H1 (cell line): ENCODE results near the gene CLINT1. TPM values are rescaled to one million over a fixed set of nuclear protein-coding genes. Genes with fewer than 3 reads are reported as not detected.

Experiments
- CTCF ChIA-PET: fragments of 300-600 bp; sonication (Branson Sonifier 250); formaldehyde crosslinking; loops from one replicate; lab custom pipeline; 2021; ENCODE audit not compliant: partially characterized antibody; lab: Charles Lee
- POLR2A ChIA-PET: fragments of 300-600 bp; sonication (Branson Sonifier 250); formaldehyde crosslinking; loops from one replicate; lab custom pipeline; 2021; ENCODE audit warnings: inconsistent platforms; ENCODE audit not compliant: partially characterized antibody; lab: Charles Lee
- DNase-seq, 2 experiments: peaks; one replicate each; pipeline versions ENCODE4 v3.0.0 to v3.0.0-alpha.2; 2010 to 2022; ENCODE audit warnings: low spot score in 2 of 2, low read depth in 1 of 2, mixed read lengths in 1 of 2
- FAIRE-seq: peaks from 2 replicates; lab custom pipeline; 2011; peaks lifted over from hg19 to GRCh38; lab: Jason Lieb, UNC
- H2AFZ ChIP-seq: 2 replicates; pipeline ENCODE4 v1.8.1; 2012; ENCODE audit warnings: low read length, inconsistent platforms
- H2AK5ac ChIP-seq: 2 replicates; pipeline ENCODE4 v1.6.1; 2013; ENCODE audit warnings: low read depth, low read length
- H2BK120ac ChIP-seq: replicated peaks from 2 replicates; pipeline ENCODE3; 2013; ENCODE audit warnings: low read depth, low read length, inconsistent platforms
- H2BK12ac ChIP-seq: 2 replicates; pipeline ENCODE4 v1.6.1; 2013; ENCODE audit warnings: low read depth, low read length
- H2BK15ac ChIP-seq: 2 replicates; pipeline ENCODE4 v1.6.1; 2013; ENCODE audit warnings: low read length
- H2BK20ac ChIP-seq: 2 replicates; pipeline ENCODE4 v1.6.1; 2013; ENCODE audit warnings: low read length
- H2BK5ac ChIP-seq: 2 replicates; pipeline ENCODE4 v1.6.1; 2013; ENCODE audit warnings: low read depth, low read length
- H3K14ac ChIP-seq: 2 replicates; pipeline ENCODE4 v1.6.1; 2013; ENCODE audit warnings: inconsistent platforms; ENCODE audit not compliant: insufficient read length
- H3K18ac ChIP-seq: 2 replicates; pipeline ENCODE4 v1.6.1; 2013; ENCODE audit warnings: low read length; ENCODE audit errors: extremely low read depth
- H3K23ac ChIP-seq: 2 replicates; pipeline ENCODE4 v1.6.1; 2013; ENCODE audit warnings: inconsistent platforms; ENCODE audit not compliant: insufficient read length
- H3K23me2 ChIP-seq: 2 replicates; pipeline ENCODE4 v1.6.1; 2013; ENCODE audit warnings: low read depth, low read length
- H3K27ac ChIP-seq: 2 replicates; pipeline ENCODE4 v1.6.1; 2011; ENCODE audit warnings: low read depth, low read length, inconsistent platforms
- H3K27me3 ChIP-seq, 4 experiments: replicated peaks in 1 of 4; 1 replicate in 1 of 4; 2 replicates in 3 of 4; pipeline versions ENCODE4 v1.6.1 to v1.8.1; 2011 to 2013; ENCODE audit warnings: low read length in 3 of 4, mild to moderate bottlenecking in 3 of 4, inconsistent platforms in 2 of 4, mixed read lengths in 2 of 4, moderate library complexity in 1 of 4; ENCODE audit not compliant: control insufficient read depth in 3 of 4, insufficient read depth in 3 of 4; ENCODE audit errors: extremely low read depth in 1 of 4
- H3K36me3 ChIP-seq, 4 experiments: 2 replicates each; pipeline versions ENCODE4 v1.6.1 to v1.8.1; 2011 to 2013; ENCODE audit warnings: mild to moderate bottlenecking in 4 of 4, low read length in 3 of 4, moderate library complexity in 2 of 4, control low read depth in 1 of 4, inconsistent platforms in 1 of 4; ENCODE audit not compliant: insufficient read depth in 4 of 4, control insufficient read depth in 2 of 4
- H3K4ac ChIP-seq: replicated peaks from 2 replicates; pipeline ENCODE3; 2013; ENCODE audit warnings: low read length, low read depth, mixed read lengths, inconsistent platforms; ENCODE audit not compliant: insufficient read length
- H3K4me1 ChIP-seq, 4 experiments: replicated peaks in 1 of 4; 1 replicate in 1 of 4; 2 replicates in 3 of 4; pipeline versions ENCODE4 v1.6.1 to v1.8.1; 2011 to 2013; ENCODE audit warnings: low read length in 3 of 4, inconsistent platforms in 2 of 4, mixed read lengths in 1 of 4; ENCODE audit not compliant: insufficient read depth in 4 of 4, control insufficient read depth in 3 of 4
- H3K4me2 ChIP-seq, 2 experiments: 2 replicates each; pipeline versions ENCODE4 v1.6.1 to v1.8.1; 2011 to 2013; ENCODE audit warnings: low read depth in 2 of 2, low read length in 2 of 2, control low read depth in 1 of 2, inconsistent platforms in 1 of 2, mild to moderate bottlenecking in 1 of 2; ENCODE audit not compliant: insufficient read depth in 1 of 2
- H3K4me3 ChIP-seq, 4 experiments: fragments of 200-600, 300-600 bp in 1 of 4; sonication (generic), shearing (Covaris generic), sonication (Bioruptor Twin) in 1 of 4; 2 replicates each; pipeline versions ENCODE4 v1.5.1 to v1.8.1; 2011 to 2016; ENCODE audit warnings: low read length in 4 of 4, low read depth in 3 of 4, control low read depth in 2 of 4, inconsistent platforms in 2 of 4, mild to moderate bottlenecking in 2 of 4, mixed read lengths in 1 of 4, moderate library complexity in 1 of 4; ENCODE audit not compliant: insufficient read depth in 2 of 4; ENCODE audit errors: extremely low read depth in 1 of 4
- H3K56ac ChIP-seq: replicated peaks from 2 replicates; pipeline ENCODE3; 2013; ENCODE audit warnings: low read depth, mild to moderate bottlenecking, mixed read lengths, low read length, inconsistent platforms; ENCODE audit not compliant: insufficient read length
- H3K79me1 ChIP-seq: 2 replicates; pipeline ENCODE4 v1.6.1; 2013; ENCODE audit warnings: low read depth, low read length, control low read depth
- H3K79me2 ChIP-seq, 2 experiments: 2 replicates each; pipeline versions ENCODE4 v1.6.1 to v1.8.1; 2012 to 2013; ENCODE audit warnings: low read length in 2 of 2, mild to moderate bottlenecking in 2 of 2, inconsistent platforms in 1 of 2; ENCODE audit not compliant: insufficient read depth in 2 of 2, control insufficient read depth in 1 of 2
- H3K9ac ChIP-seq, 4 experiments: replicated peaks in 1 of 4; 1 replicate in 1 of 4; 2 replicates in 3 of 4; pipeline versions ENCODE4 v1.6.1 to v1.8.1; 2011 to 2013; ENCODE audit warnings: low read depth in 3 of 4, low read length in 3 of 4, control low read depth in 2 of 4, mild to moderate bottlenecking in 2 of 4, moderate library complexity in 2 of 4, inconsistent platforms in 1 of 4; ENCODE audit errors: extremely low read depth in 1 of 4
- H3K9me3 ChIP-seq, 2 experiments: 2 replicates each; pipeline versions ENCODE4 v1.6.1 to v1.8.1; 2012 to 2013; ENCODE audit warnings: mild to moderate bottlenecking in 2 of 2, moderate library complexity in 2 of 2, control low read depth in 1 of 2, inconsistent platforms in 1 of 2, low read depth in 1 of 2, low read length in 1 of 2, mixed read lengths in 1 of 2; ENCODE audit not compliant: insufficient read depth in 2 of 2
- H4K20me1 ChIP-seq, 2 experiments: replicated peaks in 1 of 2; 2 replicates each; pipeline versions ENCODE3 to v1.8.1; 2011 to 2013; ENCODE audit warnings: inconsistent platforms in 2 of 2, low read length in 2 of 2, mild to moderate bottlenecking in 1 of 2; ENCODE audit not compliant: insufficient read depth in 2 of 2, control insufficient read depth in 1 of 2
- H4K5ac ChIP-seq: 2 replicates; pipeline ENCODE4 v1.6.1; 2013; ENCODE audit warnings: low read length, low read depth, mixed read lengths, inconsistent platforms; ENCODE audit not compliant: insufficient read length
- H4K8ac ChIP-seq: 2 replicates; pipeline ENCODE4 v1.8.0; 2013; ENCODE audit warnings: mild to moderate bottlenecking, moderate library complexity, low read length, inconsistent platforms; ENCODE audit not compliant: insufficient read depth; ENCODE audit errors: extremely low read depth
- H4K91ac ChIP-seq: replicated peaks from 2 replicates; pipeline ENCODE3; 2013; ENCODE audit warnings: low read length, mixed read lengths, inconsistent platforms; ENCODE audit not compliant: insufficient read length
- CTBP2 ChIP-seq: IDR thresholded peaks from 2 replicates; pipeline ENCODE4 v1.7.0; 2011; ENCODE audit warnings: borderline replicate concordance, mild to moderate bottlenecking, moderate library complexity, mixed read lengths, low read length; ENCODE audit not compliant: insufficient read depth, insufficient read length
- FOSL1 ChIP-seq: IDR thresholded peaks from 2 replicates; pipeline ENCODE4 v1.6.1; 2011; ENCODE audit warnings: mild to moderate bottlenecking, low read depth, low read length, moderate library complexity; ENCODE audit not compliant: insufficient read depth
- GABPA ChIP-seq: IDR thresholded peaks from 2 replicates; pipeline ENCODE4 v1.6.1; 2011; ENCODE audit warnings: mild to moderate bottlenecking, low read length, moderate library complexity, borderline replicate concordance; ENCODE audit not compliant: insufficient read depth
- HDAC2 ChIP-seq, 2 experiments: fragments of 300-600 bp in 1 of 2; sonication (generic) in 1 of 2; IDR thresholded peaks; 2 replicates each; pipeline ENCODE4 v1.6.1; 2011 to 2012; ENCODE audit warnings: low read depth in 2 of 2, low read length in 2 of 2, mild to moderate bottlenecking in 2 of 2, moderate library complexity in 2 of 2, borderline replicate concordance in 1 of 2, inconsistent platforms in 1 of 2
- NRF1 ChIP-seq: IDR thresholded peaks from 2 replicates; pipeline ENCODE4 v1.6.1; 2011; ENCODE audit warnings: mild to moderate bottlenecking, low read depth, low read length, improper control_type of control experiment
- SIN3A ChIP-seq, 2 experiments: IDR thresholded peaks in 1 of 2; conservative IDR thresholded peaks in 1 of 2; 2 replicates each; pipeline ENCODE4 v1.6.1; 2011 to 2012; ENCODE audit warnings: low read length in 2 of 2, improper control_type of control experiment in 1 of 2, low read depth in 1 of 2, mild to moderate bottlenecking in 1 of 2
- WGBS, 2 experiments: shearing (Covaris generic) in 1 of 2; methylation state at CpG; one replicate each; pipeline versions ENCODE4 v1.1.6 to v1.1.7; 2013 to 2015; ENCODE audit warnings: low lambda C conversion rate in 2 of 2, mixed read lengths in 2 of 2, inconsistent platforms in 1 of 2, low coverage in 1 of 2, missing lambda C conversion rate in 1 of 2; ENCODE audit not compliant: insufficient replicate concordance in 2 of 2, insufficient coverage in 1 of 2, insufficient read length in 1 of 2; ENCODE audit errors: extremely low coverage in 1 of 2, missing lambda C conversion rate in 1 of 2; 5-methylcytosine and 5-hydroxymethylcytosine counted together
- polyA plus RNA-seq, 7 experiments: library from polyadenylated mRNA; depleted of rRNA in 3 of 7; stranded (reverse) in 5 of 7; unstranded in 2 of 7; fragments of >200 nt in 5 of 7; fragments of 200-250 nt in 2 of 7; gene quantifications; 1 replicate in 5 of 7; 2 replicates in 1 of 7; 4 replicates in 1 of 7; pipeline versions ENCODE4 v1.2.1 to v1.2.3, GENCODE V29; 2011 to 2013; ENCODE audit warnings: missing spikeins in 2 of 7, mixed read lengths in 2 of 7
- total RNA-seq: library from RNA; stranded (reverse); fragmentation: NEBNext Ultra II Directional; extraction: Animal tissue kit (Norgen Biotek cat#: 25700); gene quantifications from 2 replicates; pipeline ENCODE4 v1.2.1, GENCODE V29; 2021

Gene CLINT1
- total and polyA plus RNA-seq, 2 of the 8 experiments (the other 6 are each of a cell fraction or from before 2014, with no cell fraction given): 85.9 to 140 TPM

DNA sequence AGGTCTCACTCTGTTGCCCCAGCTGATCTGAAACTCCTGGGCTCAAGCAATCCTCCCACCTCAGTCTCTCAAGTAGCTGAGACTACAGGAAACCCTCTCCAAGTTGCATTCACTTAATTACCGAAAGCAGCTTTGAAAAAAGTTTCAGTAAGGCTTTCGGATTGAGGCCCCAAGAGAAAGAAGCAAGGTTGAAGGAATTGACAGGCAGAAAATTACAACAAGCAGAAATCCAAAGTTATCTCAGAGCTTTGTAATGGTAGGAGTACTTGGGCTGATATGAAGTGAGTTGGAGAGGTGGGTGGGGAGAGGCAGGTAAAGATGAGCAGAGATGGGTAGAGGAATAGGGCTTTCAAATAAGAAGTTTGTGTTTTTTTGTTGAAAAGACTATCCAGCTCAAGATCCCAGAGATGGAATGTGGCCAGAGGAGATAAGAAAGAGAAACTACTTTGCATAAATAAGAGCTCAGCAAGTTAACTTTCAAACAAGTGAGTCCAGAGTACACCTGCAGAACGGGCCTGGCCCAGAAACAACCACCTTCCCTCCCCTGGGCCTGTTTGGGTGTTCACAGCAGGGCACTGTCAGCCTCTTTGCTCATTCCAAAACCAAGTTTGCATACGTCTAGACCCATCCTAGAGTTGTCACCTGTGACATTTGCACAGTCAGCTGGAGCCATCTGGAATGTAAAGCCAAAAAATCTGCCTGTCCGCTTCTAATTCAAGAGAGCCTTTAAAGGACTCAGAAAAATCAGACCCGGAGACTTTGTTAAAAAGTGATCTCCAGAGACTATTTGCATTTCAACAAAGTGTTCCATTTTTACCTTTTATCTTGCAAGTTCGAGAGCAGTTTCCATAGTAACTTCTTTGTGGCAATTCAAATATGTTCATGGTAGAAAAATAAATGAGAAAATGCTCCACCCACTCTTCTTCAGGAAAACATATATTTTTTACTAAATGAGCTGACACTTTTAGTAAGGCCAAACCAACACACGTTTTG, 2.2 kb upstream of the CLINT1 start:
- Histone ChIP-seq H2BK12ac (no peak overlapping the region), H2BK120ac (no peak overlapping the region), H3K36me3 (no peaks in the 10 kb centered on the region), H3K79me2 (peaks cover 11 to 28% of the 10 kb centered on the region in 2 experiments), H3K9me3 (no peaks in the 10 kb centered on the region), H2AK5ac (no peak overlapping the region), H2AFZ (no peak overlapping the region), H3K23me2 (peaks cover 4% of the 10 kb centered on the region; the same call in 1 of the 2 replicates), H3K27ac (no peak overlapping the region), H3K9ac (no peak overlapping the region), H4K8ac (no peak overlapping the region), H2BK20ac (no peak overlapping the region), H3K18ac (no peak overlapping the region), H3K4me3 (no peak overlapping the region), H4K91ac (no peak overlapping the region), H3K27me3 (no peaks in the 10 kb centered on the region), H4K20me1 (peaks cover 0 to 2% of the 10 kb centered on the region in 2 experiments), H3K79me1 (no peaks in the 10 kb centered on the region), H2BK15ac (no peak overlapping the region), H3K4me1 (peaks cover 0 to 10% (median 4%) of the 10 kb centered on the region in 4 experiments; a peak in 3 of 7 replicates), H3K14ac (no peak overlapping the region), H3K4ac (no peak overlapping the region), H3K4me2 (peak overlapping the region; percentile 5 to 45; a peak in 1 of 4 replicates), H2BK5ac (no peak overlapping the region), H3K23ac (no peak overlapping the region), H3K56ac (no peak overlapping the region)
- no peak for FAIRE-seq
- CTCF ChIA-PET: interaction anchor here (0.6 to 3.0 kb wide), 11 partner anchors 14 to 153 kb away, joined by 3 to 17 read pairs (median 3); no protein-coding TSS in a partner anchor
- POLR2A ChIA-PET: interaction anchor here (0.6 kb wide), 1 partner anchor 10 kb away, joined by 4 read pairs; no protein-coding TSS in a partner anchor
- 69% methylated on average over 8 of the region's 8 CpGs; no CpG with 5 or more reads in 1 of the 2 experiments for WGBS, 2 experiments
- TF ChIP-seq HDAC2 (IDR thresholded peaks at IDR 0.05; ENCODE audit: borderline replicate concordance in 1 of 2, low read depth in 2 of 2, low read length in 2 of 2): no peak
- no peak for TF ChIP-seq CTBP2
- TF ChIP-seq FOSL1: no peak
- no peak for TF ChIP-seq NRF1
- TF ChIP-seq GABPA: no peak
- 0 out of 4 replicates have a peak, but pooled peaks have one; percentile 45 to 51 for TF ChIP-seq SIN3A (conservative IDR thresholded peaks at IDR 0.05 in 1 of 2, IDR thresholded peaks at IDR 0.05 in 1 of 2; ENCODE audit: low read depth in 1 of 2, low read length in 2 of 2)
- TF ChIP-seq, all 59 proteins: peak for 1
- no peak overlapping the region for H4K5ac ChIP-seq
- DNase-seq: no peak
